HepG2 (cell line): ENCODE data around the gene ETV1. TPM values are rescaled to one million over a fixed set of nuclear protein-coding genes. Genes with fewer than 3 reads are reported as not detected.

Experiments
- ATAC-seq: fragments of 200-7000 bp; cut with Tn5 transposase; 3 replicates; pipeline ENCODE4 v1.9.1; 2020; ENCODE audit warnings: mild to moderate bottlenecking, moderate library complexity
- BruUV-seq: library from RNA; stranded (reverse); fragments of 400-500 nt; replicated peaks from 2 replicates; lab custom pipeline; 2021; lab: Mats Ljungman, UMichigan
- CTCF ChIA-PET: fragments of 300-600 bp; formaldehyde crosslinking; extraction: SDS; loops from one replicate; lab custom pipeline; 2021; ENCODE audit warnings: low total read pairs, inconsistent platforms, low intra/inter-chr PET ratio; lab: Yijun Ruan, JAX
- POLR2A ChIA-PET: fragments of 350-600 bp; sonication (Branson Sonifier 250); formaldehyde crosslinking; loops from one replicate; lab custom pipeline; 2020; ENCODE audit warnings: antibody characterized with exemption, inconsistent platforms; lab: Yijun Ruan, JAX
- DNase-seq: peaks from one replicate; pipeline ENCODE4 v3.0.0-alpha.2; 2015; ENCODE audit warnings: low spot score
- FAIRE-seq: peaks from 3 replicates; lab custom pipeline; 2011; peaks lifted over from hg19 to GRCh38; lab: Jason Lieb, UNC
- H2AFZ ChIP-seq: one replicate; pipeline ENCODE4 v1.6.1; 2011; ENCODE audit warnings: low read length, inconsistent platforms
- H3K27ac ChIP-seq: fragments of 300-600 bp; 3 replicates; pipeline ENCODE4 v1.8.0; 2011; ENCODE audit warnings: mixed run types, mild to moderate bottlenecking, mixed read lengths, low read length, inconsistent platforms; ENCODE audit not compliant: insufficient read depth; ENCODE audit errors: extremely low read length
- H3K27me3 ChIP-seq, 2 experiments: fragments of 200-600 bp in 1 of 2; 2 replicates in 1 of 2; 3 replicates in 1 of 2; pipeline versions ENCODE4 v1.6.0 to v1.8.0; 2011; ENCODE audit warnings: low read length in 2 of 2, mild to moderate bottlenecking in 2 of 2, moderate library complexity in 2 of 2, inconsistent platforms in 1 of 2; ENCODE audit not compliant: insufficient read depth in 2 of 2, control insufficient read depth in 1 of 2
- H3K36me3 ChIP-seq, 2 experiments: fragments of 200-600 bp in 1 of 2; replicated peaks in 1 of 2; 2 replicates in 1 of 2; 3 replicates in 1 of 2; pipeline versions ENCODE4 v1.5.1 to v1.8.0; 2011; ENCODE audit warnings: low read length in 2 of 2, inconsistent platforms in 1 of 2; ENCODE audit not compliant: insufficient read depth in 2 of 2, control insufficient read depth in 1 of 2
- H3K4me1 ChIP-seq: 2 replicates; pipeline ENCODE4 v1.5.1; 2012; ENCODE audit warnings: low read length, inconsistent platforms; ENCODE audit not compliant: insufficient read depth
- H3K4me2 ChIP-seq: 2 replicates; pipeline ENCODE4 v1.6.0; 2011; ENCODE audit warnings: low read depth, low read length, inconsistent platforms
- H3K4me3 ChIP-seq, 3 experiments: fragments of 200-600 bp in 1 of 3; sonication (generic), shearing (Covaris generic) in 1 of 3; replicated peaks in 1 of 3; 2 replicates each; pipeline ENCODE4 v1.5.1; 2011 to 2016; ENCODE audit warnings: low read length in 3 of 3, inconsistent platforms in 2 of 3, low read depth in 2 of 3, mild to moderate bottlenecking in 2 of 3, control low read depth in 1 of 3, mixed read lengths in 1 of 3; ENCODE audit not compliant: insufficient read depth in 1 of 3
- H3K79me2 ChIP-seq: one replicate; pipeline ENCODE4 v1.6.1; 2011; ENCODE audit warnings: low read length, inconsistent platforms; ENCODE audit not compliant: insufficient read depth
- H3K9ac ChIP-seq: 2 replicates; pipeline ENCODE4 v1.6.0; 2011; ENCODE audit warnings: mild to moderate bottlenecking, low read depth, low read length, inconsistent platforms; ENCODE audit not compliant: insufficient read depth
- H3K9me3 ChIP-seq: 2 replicates; pipeline ENCODE4 v1.5.1; 2012; ENCODE audit warnings: mild to moderate bottlenecking, low read length
- H4K20me1 ChIP-seq: 2 replicates; pipeline ENCODE4 v1.6.0; 2011; ENCODE audit warnings: inconsistent platforms, mild to moderate bottlenecking, low read length, moderate library complexity; ENCODE audit not compliant: insufficient read depth
- ADNP ChIP-seq: sonication (generic); formaldehyde crosslinking; IDR thresholded peaks from 2 replicates; pipeline ENCODE4 v1.4.0; 2020; ENCODE audit warnings: missing genetic modification reagents
- NCOA2 ChIP-seq: sonication (generic); formaldehyde crosslinking; IDR thresholded peaks from 2 replicates; pipeline ENCODE4 v1.8.0; 2022; ENCODE audit warnings: inconsistent platforms
- RNF2 ChIP-seq: fragments of 450-650 bp; conservative IDR thresholded peaks from 2 replicates; pipeline ENCODE4 v1.6.1; 2016; ENCODE audit warnings: low read depth
- ZNF12 ChIP-seq: sonication (generic); formaldehyde crosslinking; IDR thresholded peaks from 2 replicates; pipeline ENCODE4 v1.5.0; 2020; ENCODE audit warnings: missing genetic modification reagents
- WGBS: methylation state at CpG from one replicate; pipeline ENCODE4 v1.1.6; 2017; ENCODE audit warnings: low lambda C conversion rate; 5-methylcytosine and 5-hydroxymethylcytosine counted together
- in situ Hi-C: cut with HindIII; loops from 2 replicates; pipeline ENCODE4 v1.10.0; 2017; ENCODE audit warnings: low pct_unique_long_range_greater_than_20kb; ENCODE audit not compliant: extremely low pct_ligation_motif_present
- intact Hi-C: fragments of 100-400 bp; cut with micrococcal nuclease; formaldehyde crosslinking; loops from one replicate; pipeline ENCODE4 v1.10.0; 2022; ENCODE audit not compliant: unreplicated experiment
- polyA plus RNA-seq, 8 experiments: library from polyadenylated mRNA; depleted of rRNA in 3 of 8; stranded (reverse) in 7 of 8; unstranded in 1 of 8; fragments of >200 nt; fragmentation: Illumina TruSeq in 4 of 8; extraction: Trizol in 4 of 8; gene quantifications; 2 replicates each; pipeline versions ENCODE4 v1.2.1 to v1.2.3, GENCODE V29; 2011 to 2016; ENCODE audit warnings: low read depth in 4 of 8, missing spikeins in 1 of 8, mixed read lengths in 1 of 8; ENCODE audit not compliant: insufficient read depth in 1 of 8
- total RNA-seq, 5 experiments: library from RNA; depleted of rRNA; stranded (reverse); fragments of >200 nt; fragmentation: Illumina TruSeq; extraction: Trizol; gene quantifications; 2 replicates each; pipeline ENCODE4 v1.2.3, GENCODE V29; 2016; ENCODE audit warnings: low read depth in 1 of 5
- TF ChIP-seq, protein P1 (sequence below): sonication (generic); formaldehyde crosslinking; IDR thresholded peaks from 2 replicates; pipeline ENCODE4 v1.4.0; 2020; ENCODE audit warnings: missing genetic modification reagents

ETV1 gene
- total and polyA plus RNA-seq, 2 of the 13 experiments (the other 11 are each of a cell fraction or from before 2014, with no cell fraction given): 0.04 to 0.24 TPM

DNA sequence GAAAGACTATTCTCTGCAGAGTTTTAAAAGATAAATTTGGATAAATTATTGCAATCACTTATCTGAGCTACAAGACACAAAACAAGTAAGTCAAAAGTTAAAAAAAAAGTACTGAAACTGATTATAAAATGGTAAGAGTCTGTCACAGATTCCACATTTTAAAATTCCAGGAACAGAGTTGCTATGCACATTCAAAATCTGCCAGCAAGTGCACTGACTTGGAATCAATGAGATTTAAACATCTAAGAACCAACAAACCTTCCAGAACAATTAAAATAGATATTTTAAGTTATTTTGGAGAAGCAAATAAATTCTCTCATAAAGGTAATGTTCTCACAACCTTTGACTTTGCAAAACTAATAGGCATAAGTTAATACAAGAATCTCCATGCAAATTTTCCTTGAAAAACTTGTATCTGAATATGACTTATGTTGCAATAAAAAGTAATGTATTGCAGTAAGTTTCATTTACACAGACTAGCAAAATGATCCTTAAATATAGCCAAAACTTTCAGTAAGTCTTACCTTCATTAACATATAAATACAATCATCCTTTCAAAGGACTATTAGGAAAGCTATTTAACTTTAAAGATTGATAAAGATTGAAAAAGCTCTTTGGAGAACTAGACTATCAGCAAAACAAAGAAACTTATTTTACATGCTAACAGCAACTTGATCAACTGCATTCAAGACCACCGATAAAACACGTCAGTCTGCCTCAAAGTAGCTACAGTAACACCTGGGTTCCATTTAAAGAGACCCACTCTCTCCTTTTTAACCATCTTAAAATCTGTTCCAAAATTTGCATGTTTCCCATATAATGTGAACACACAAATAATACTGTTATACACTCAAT lies 4.4 kb downstream of the ETV1 start:
- intact Hi-C loops: no loop called here
- no peaks in the 10 kb centered on the region; a peak in 1 of 5 replicates for H3K27me3 ChIP-seq
- H3K36me3 ChIP-seq: no peaks in the 10 kb centered on the region
- H3K4me3 ChIP-seq: no peak overlapping the region
- POLR2A ChIA-PET: no interaction called here
- BruUV-seq: no TSS peak
- DNase-seq (no peak), FAIRE-seq (no peak), ATAC-seq (no peak)
- CTCF ChIA-PET: no interaction called here
- in situ Hi-C loops: no loop called here
- no peak overlapping the region for H3K9ac ChIP-seq
- TF ChIP-seq NCOA2 (CRISPR knock-in tag) (no peak), ZNF12 (CRISPR knock-in tag) (no peak), RNF2 (no peak), ADNP (CRISPR knock-in tag) (no peak)
- TF ChIP-seq, protein P1, sequence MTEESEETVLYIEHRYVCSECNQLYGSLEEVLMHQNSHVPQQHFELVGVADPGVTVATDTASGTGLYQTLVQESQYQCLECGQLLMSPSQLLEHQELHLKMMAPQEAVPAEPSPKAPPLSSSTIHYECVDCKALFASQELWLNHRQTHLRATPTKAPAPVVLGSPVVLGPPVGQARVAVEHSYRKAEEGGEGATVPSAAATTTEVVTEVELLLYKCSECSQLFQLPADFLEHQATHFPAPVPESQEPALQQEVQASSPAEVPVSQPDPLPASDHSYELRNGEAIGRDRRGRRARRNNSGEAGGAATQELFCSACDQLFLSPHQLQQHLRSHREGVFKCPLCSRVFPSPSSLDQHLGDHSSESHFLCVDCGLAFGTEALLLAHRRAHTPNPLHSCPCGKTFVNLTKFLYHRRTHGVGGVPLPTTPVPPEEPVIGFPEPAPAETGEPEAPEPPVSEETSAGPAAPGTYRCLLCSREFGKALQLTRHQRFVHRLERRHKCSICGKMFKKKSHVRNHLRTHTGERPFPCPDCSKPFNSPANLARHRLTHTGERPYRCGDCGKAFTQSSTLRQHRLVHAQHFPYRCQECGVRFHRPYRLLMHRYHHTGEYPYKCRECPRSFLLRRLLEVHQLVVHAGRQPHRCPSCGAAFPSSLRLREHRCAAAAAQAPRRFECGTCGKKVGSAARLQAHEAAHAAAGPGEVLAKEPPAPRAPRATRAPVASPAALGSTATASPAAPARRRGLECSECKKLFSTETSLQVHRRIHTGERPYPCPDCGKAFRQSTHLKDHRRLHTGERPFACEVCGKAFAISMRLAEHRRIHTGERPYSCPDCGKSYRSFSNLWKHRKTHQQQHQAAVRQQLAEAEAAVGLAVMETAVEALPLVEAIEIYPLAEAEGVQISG: no peak
- H3K4me1 ChIP-seq: peaks cover 13% of the 10 kb centered on the region; the same call in 1 of the 2 replicates
- 79% methylated on average over 2 of the region's 2 CpGs for WGBS
- H3K27ac ChIP-seq: no peak overlapping the region
- no peaks in the 10 kb centered on the region for H3K79me2 ChIP-seq
- H3K4me2 ChIP-seq: no peak overlapping the region
- no peaks in the 10 kb centered on the region for H3K9me3 ChIP-seq
- H4K20me1 ChIP-seq: no peaks in the 10 kb centered on the region
- no peak overlapping the region for H2AFZ ChIP-seq
